Mesodermal cell (in vitro differentiated cells): Measurements from ENCODE around the gene NUTM2D. TPM values are rescaled to one million over a fixed set of nuclear protein-coding genes. Genes with fewer than 3 reads are reported as not detected.
"Not testable (repeated sequence)": the region's sequence is repeated elsewhere in the genome, so short reads cannot be mapped to it uniquely, and the experiment has no call there.

Source experiments
- H3K27ac ChIP-seq: 2 replicates; pipeline ENCODE4 v1.7.0; 2013; ENCODE audit warnings: mild to moderate bottlenecking, low read depth, low read length, moderate library complexity; ENCODE audit not compliant: severe bottlenecking
- H3K36me3 ChIP-seq: 2 replicates; pipeline ENCODE4 v1.7.1; 2013; ENCODE audit warnings: mild to moderate bottlenecking, low read length, moderate library complexity; ENCODE audit not compliant: control insufficient read depth, insufficient read depth
- H3K4me1 ChIP-seq: one replicate; pipeline ENCODE4 v1.7.1; 2013; ENCODE audit warnings: mild to moderate bottlenecking, low read length; ENCODE audit not compliant: insufficient read depth, control insufficient read depth, poor library complexity, severe bottlenecking
- H3K4me3 ChIP-seq: 2 replicates; pipeline ENCODE4 v1.7.0; 2013; ENCODE audit warnings: low read length, control low read depth, mild to moderate bottlenecking; ENCODE audit not compliant: insufficient read depth, poor library complexity, severe bottlenecking; ENCODE audit errors: extremely low read depth
- H3K9me3 ChIP-seq: 2 replicates; pipeline ENCODE4 v1.7.1; 2013; ENCODE audit warnings: mild to moderate bottlenecking, low read length, moderate library complexity; ENCODE audit not compliant: control insufficient read depth
- WGBS, 2 experiments: methylation state at CpG; one replicate each; pipeline ENCODE4 v1.1.5; 2013; ENCODE audit warnings: missing lambda C conversion rate in 2 of 2; ENCODE audit not compliant: insufficient coverage in 2 of 2; 5-methylcytosine and 5-hydroxymethylcytosine counted together
- polyA plus RNA-seq, 2 experiments: library from polyadenylated mRNA; stranded (reverse); fragments of 50-300 nt; gene quantifications; one replicate each; pipeline ENCODE4 v1.2.3, GENCODE V29; 2013

NUTM2D gene
- polyA plus RNA-seq (2013, experiment 1 of 2): 2.6 TPM
- polyA plus RNA-seq (2013, experiment 2 of 2): 2.7 TPM

DNA sequence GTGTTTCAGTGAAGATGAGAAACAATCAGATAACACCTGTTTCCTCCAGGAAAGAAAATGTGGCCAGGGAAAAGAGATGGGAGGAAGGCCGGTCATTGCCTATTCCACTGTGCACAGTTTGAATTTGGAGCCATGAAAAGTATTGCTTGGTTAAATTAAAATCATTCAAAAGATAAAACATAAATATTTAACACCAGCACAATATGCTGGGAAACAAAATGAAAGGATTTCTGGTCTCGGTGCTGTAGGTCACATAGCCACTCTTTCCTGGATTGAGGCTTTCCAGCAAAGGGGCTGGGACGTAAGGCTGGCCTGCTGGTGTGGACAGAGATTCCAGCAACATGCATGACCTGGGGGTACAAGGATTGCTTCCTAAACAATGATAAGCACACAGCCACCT is at the start of gene NUTM2D:
TSS of gene NUTM2D (plus strand) at position 301 of the 400 bp plus-strand sequence. CDS start 522 bp downstream, outside the sequence.
- not testable (repeated sequence) for H3K4me1 ChIP-seq, H3K4me3 ChIP-seq, H3K9me3 ChIP-seq, H3K27ac ChIP-seq, H3K36me3 ChIP-seq
- WGBS, 2 experiments: no CpG with 5 or more reads among the region's 3 CpGs

- not testable (repeated sequence) for H3K4me3 ChIP-seq, H3K4me1 ChIP-seq, H3K36me3 ChIP-seq, H3K9me3 ChIP-seq, H3K27ac ChIP-seq
- no CpG with 5 or more reads among the region's 1 CpG for WGBS, 2 experiments
Observed at GRCh38 chr10:87308702-87309101, 48.8 kb upstream of the NUTM2D start.

- H3K36me3 ChIP-seq, H3K9me3 ChIP-seq, H3K4me3 ChIP-seq, H3K4me1 ChIP-seq, H3K27ac ChIP-seq: not testable (repeated sequence)
Observed at GRCh38 chr10:87309657-87310056, 47.9 kb upstream of the NUTM2D start.

DNA sequence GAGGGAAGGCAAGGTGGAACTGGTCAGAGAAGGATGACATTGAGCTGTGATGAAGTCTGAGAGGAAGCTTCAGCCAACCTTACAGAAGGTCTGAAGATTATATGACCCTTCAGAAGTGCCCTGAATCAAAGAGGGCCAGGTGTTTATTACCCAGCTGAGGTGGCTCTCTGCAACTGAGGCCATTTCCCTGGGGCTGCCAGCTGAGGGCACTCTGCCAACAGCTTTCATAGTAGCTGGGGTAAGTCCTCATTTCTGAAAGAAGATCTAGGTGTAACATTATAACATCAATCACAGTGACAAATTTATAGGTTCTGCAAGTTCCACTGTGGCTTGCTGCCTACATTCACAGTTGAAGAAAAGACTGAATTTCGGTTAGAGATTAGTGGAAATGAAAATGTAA is 46.0 kb upstream of the NUTM2D start:
- not testable (repeated sequence) for H3K4me1 ChIP-seq, H3K9me3 ChIP-seq, H3K36me3 ChIP-seq, H3K4me3 ChIP-seq, H3K27ac ChIP-seq
- no CpG with 5 or more reads among the region's 1 CpG for WGBS, 2 experiments

- not testable (repeated sequence) for H3K4me3 ChIP-seq, H3K27ac ChIP-seq, H3K9me3 ChIP-seq, H3K36me3 ChIP-seq, H3K4me1 ChIP-seq
- 0% methylated on average over 1 of the region's 3 CpGs for WGBS, 2 experiments
Observed at GRCh38 chr10:87313649-87314359, 43.7 kb upstream of the NUTM2D start.

- not testable (repeated sequence) for H3K4me1 ChIP-seq, H3K27ac ChIP-seq, H3K36me3 ChIP-seq, H3K9me3 ChIP-seq, H3K4me3 ChIP-seq
- WGBS, 2 experiments: 20% methylated on average over 1 of the region's 4 CpGs; no CpG with 5 or more reads in 1 of the 2 experiments
Observed at GRCh38 chr10:87314360-87314973, 43.1 kb upstream of the NUTM2D start.

- H3K27ac ChIP-seq, H3K4me3 ChIP-seq, H3K4me1 ChIP-seq, H3K9me3 ChIP-seq, H3K36me3 ChIP-seq: not testable (repeated sequence)
- no CpG with 5 or more reads among the region's 1 CpG for WGBS, 2 experiments
Observed at GRCh38 chr10:87321505-87321904, 36.0 kb upstream of the NUTM2D start.

DNA sequence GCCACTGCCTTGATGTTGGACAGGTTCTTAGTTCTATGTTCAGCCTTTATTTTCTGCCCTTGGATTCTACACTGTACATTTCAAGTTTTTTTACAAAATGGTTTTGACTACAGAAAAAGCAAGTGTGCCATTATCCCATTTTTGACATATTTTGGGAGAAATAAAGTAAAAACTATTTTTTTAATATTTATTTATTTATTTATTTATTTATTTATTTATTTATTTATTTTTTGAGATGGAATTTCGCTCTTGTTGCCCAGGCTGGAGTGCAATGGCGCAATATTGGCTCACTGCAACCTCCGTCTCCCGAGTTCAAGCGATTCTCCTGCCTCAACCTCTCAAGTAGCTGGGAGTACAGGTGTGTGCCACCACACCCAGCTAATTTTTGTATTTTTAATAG is 33.0 kb upstream of the NUTM2D start:
- H3K36me3 ChIP-seq, H3K4me3 ChIP-seq, H3K4me1 ChIP-seq, H3K27ac ChIP-seq, H3K9me3 ChIP-seq: not testable (repeated sequence)
- no CpG with 5 or more reads among the region's 5 CpGs for WGBS, 2 experiments

GRCh38 chr10:87327958-87328357 is 29.6 kb upstream of the NUTM2D start:
- H3K4me1 ChIP-seq, H3K4me3 ChIP-seq: not testable (repeated sequence)
- WGBS, 2 experiments: no CpG with 5 or more reads among the region's 1 CpG

GRCh38 chr10:87329131-87329530 is 28.4 kb upstream of the NUTM2D start:
- no CpG with 5 or more reads among the region's 2 CpGs for WGBS, 2 experiments
- not testable (repeated sequence) for H3K27ac ChIP-seq, H3K9me3 ChIP-seq, H3K4me1 ChIP-seq, H3K4me3 ChIP-seq, H3K36me3 ChIP-seq

More at GRCh38 chr10:87327958-87328357, 29.6 kb upstream of the NUTM2D start:
- not testable (repeated sequence) for H3K27ac ChIP-seq, H3K9me3 ChIP-seq, H3K36me3 ChIP-seq

- H3K4me1 ChIP-seq, H3K9me3 ChIP-seq, H3K27ac ChIP-seq, H3K4me3 ChIP-seq, H3K36me3 ChIP-seq: not testable (repeated sequence)
- no CpG with 5 or more reads among the region's 1 CpG for WGBS, 2 experiments
Observed at GRCh38 chr10:87332687-87333086, 24.9 kb upstream of the NUTM2D start.
